NCI-H2196 (cell line): ENCODE measurements around the gene CD4.
A peak's percentile ranks its signal among the peaks of the same experiment; 100 is the strongest.

ENCODE experiments used
- DNase-seq: peaks from one replicate; lab custom pipeline; 2025; ENCODE audit not compliant: unreplicated experiment; lab: John Stamatoyannopoulos, UW

Gene CD4

DNA sequence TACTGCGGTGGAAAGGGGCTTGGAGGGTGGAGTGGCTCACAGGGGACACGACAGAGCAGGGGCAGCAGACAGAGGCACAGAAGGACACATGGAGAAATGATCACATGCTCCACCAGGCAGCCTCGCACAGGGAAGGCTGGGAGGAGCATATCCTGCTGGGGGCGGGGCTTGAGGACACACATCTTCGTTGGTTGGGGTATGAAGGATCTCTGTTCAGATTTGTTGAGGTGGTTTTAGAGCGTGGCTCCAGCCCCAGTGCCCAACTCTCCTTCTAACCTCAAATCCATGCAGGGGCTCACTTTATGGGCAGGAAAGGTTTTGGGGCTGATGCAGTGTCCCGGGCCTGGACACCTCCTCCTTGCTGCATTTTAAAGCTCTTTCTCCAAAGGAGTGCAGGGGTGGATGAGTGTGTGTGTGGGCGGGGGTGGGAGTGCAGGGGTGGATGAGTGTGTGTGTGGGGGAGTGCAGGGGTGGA, 38.1 kb downstream of the CD4 start:
- DNase-seq: peak; percentile 60

DNA sequence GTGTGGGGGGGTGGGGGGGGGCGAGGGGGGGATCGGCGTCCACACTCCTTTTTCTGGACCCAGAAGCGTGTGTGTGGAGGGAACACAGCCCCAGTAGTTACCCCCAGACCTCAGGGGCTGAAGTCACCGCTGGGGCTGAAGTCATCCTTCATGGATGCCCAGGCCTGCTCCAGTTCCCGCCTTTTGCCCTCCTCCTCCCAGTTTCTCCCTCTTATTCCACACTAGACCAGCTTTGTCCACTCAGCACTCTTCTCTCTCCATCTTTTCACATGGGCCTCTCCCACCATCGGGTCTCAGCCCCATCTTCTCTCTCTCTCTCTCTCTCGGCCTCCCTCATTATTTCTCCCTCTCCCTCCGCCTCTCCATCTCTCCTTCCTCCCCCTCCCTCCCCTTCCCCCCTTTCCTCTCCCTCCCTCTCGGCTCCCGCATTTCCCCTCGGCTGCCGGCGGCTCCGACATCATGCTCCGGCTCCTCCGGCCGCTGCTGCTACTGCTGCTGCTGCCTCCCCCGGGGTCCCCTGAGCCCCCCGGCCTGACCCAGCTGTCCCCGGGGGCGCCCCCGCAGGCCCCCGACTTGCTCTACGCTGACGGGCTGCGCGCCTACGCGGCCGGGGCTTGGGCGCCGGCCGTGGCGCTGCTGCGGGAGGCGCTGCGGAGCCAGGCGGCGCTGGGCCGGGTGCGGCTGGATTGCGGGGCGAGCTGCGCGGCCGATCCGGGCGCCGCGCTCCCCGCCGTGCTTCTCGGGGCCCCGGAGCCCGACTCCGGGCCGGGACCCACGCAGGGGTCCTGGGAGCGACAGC, 38.9 kb downstream of the CD4 start, which contains the start of gene P3H3:
Gene P3H3 (plus strand): TSS at position 426 of the 799 bp plus-strand sequence. CDS start 34 bp downstream, at position 460.
- DNase-seq: peak; percentile 41

DNA sequence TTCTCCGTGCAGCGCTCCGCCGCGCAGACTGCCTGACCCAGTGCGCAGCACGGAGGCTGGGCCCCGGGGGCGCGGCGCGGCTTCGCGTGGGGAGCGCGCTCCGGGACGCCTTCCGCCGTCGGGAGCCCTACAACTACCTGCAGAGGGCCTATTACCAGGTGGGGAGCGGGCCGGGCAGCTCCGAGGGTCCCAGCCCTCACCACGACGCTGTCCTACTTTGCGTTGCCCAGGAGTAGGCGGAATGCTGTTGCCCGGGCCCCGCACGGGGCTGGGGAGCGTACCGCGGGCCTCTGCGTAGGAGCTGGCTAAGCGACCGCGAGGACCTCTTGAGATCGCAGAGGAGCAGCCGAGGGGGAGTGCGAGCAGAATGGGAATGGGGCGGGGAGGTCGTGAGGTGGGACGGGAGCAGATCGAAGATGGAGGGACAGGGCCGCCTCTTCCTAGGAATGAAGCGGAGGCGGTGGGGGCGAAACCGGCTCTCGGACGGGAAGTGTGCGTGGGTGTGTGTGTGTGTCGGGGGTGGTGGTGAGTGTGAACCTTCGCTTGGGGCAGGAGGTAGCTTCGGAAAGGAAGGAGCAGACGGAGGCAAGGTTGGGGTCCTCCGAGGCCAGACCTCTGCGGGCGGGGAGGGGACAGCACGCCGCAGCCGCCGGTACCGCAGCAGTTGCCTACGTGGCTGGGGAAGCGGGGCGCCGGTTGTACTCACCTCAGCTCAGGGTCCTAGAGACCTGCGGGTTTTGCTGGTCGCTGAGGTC, 39.6 kb downstream of the CD4 start:
- DNase-seq: peak; percentile 34

DNA sequence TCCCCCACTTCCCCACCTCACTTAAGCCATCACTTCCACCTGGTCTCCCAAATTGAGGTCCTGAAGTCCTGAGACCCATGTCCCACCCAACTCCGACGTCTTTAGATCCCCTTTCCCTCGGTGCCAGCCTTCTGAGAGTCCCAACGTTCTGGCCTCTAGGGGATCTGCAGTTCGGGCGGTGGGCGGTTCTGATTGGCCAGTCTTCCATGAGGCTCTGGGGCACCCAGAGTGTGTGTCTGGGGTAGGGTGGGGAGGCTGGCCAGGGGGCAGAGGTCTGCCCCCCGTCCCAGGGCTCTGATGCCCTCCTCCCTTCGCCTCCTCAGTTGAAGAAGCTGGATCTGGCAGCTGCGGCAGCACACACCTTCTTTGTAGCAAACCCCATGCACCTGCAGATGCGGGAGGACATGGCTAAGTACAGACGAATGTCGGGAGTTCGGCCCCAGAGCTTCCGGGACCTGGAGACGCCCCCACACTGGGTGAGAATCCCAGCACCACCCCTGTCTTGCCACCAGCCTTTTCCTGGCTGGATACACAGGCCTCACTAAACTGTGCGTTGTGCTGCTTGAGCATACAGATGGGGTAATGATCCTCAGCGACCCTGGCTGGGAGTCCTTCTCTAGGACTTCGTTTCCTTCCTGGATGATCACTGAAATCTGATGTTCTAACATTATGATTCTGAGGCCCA, 40.4 kb downstream of the CD4 start:
- DNase-seq: peak; percentile 34

DNA sequence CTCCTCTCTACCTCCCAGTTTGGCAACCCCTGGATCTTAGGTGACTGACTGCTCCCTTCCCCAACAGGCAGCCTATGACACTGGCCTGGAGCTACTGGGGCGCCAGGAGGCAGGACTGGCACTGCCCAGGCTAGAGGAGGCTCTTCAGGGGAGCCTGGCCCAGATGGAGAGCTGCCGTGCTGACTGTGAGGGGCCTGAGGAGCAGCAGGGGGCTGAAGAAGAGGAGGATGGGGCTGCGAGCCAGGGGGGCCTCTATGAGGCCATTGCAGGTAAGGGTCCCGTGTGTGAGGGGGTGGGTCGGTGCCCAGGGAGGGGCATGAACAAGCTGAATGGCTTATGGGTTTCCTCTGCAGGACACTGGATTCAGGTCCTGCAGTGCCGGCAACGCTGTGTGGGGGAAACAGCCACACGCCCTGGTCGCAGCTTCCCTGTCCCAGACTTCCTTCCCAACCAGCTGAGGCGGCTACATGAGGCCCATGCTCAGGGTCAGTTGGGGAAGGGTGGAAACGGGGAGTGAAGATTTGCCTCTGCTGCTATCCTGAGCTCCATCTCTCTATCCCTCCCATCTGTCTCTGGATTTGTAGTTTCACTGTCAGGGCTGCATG, 41.1 kb downstream of the CD4 start:
- DNase-seq: no peak

DNA sequence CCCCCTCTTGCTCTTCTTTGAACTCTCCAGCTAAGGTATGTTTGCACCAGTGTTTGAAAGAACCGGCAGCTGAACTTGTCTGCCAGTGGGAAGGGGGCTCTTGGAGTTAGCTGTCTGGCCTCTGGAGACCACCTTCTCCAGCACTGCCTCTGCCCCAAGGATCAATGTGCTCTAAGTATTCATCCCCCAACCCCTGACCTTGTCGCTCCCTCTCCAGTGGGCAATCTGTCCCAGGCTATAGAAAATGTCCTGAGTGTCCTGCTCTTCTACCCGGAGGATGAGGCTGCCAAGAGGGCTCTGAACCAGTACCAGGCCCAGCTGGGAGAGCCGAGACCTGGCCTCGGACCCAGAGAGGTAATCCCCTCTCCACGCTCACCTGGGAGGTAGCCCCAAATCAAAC, 41.7 kb downstream of the CD4 start:
- DNase-seq: no peak

DNA sequence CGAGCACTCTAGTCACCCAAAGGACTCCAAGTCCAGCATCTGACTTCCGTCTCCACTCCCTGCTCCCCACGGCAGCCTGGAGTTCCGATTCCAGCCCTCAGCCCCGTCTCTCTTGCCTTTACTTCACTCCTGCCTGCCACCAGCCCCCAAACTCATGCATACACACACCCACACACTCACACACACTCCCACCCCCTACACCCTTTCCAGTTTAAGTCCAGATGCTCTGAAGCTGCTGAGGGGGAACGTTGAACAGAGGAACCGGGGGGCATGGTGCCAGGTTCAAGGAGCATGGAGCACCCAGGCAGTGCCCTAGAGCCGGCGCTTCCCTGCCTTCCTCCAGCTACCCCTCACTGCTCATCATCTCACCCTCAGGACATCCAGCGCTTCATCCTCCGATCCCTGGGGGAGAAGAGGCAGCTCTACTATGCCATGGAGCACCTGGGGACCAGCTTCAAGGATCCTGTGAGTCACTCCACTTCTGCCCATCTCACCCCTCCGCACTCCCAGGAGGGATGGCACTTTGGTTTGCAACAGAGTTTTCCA, 42.2 kb downstream of the CD4 start:
- DNase-seq: no peak

DNA sequence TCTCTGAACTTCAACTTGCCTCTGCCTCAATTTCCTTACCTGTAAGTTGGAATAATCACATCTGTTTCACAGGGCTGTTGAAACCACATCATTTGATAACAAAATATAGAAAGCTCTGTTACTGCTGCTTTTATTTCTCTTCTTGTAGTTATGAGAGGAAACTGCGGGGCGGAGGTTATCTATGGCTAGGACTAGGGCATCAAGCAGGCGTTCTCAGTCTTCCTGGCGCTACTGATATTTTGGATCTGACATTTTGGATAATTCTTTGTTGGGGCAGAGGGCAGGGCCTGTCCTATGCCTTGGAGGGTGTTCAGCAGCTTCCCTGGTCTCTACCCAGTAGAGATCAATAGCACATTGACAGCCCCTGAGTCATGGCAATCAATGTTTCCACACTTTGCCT, 42.8 kb downstream of the CD4 start:
- no peak for DNase-seq

DNA sequence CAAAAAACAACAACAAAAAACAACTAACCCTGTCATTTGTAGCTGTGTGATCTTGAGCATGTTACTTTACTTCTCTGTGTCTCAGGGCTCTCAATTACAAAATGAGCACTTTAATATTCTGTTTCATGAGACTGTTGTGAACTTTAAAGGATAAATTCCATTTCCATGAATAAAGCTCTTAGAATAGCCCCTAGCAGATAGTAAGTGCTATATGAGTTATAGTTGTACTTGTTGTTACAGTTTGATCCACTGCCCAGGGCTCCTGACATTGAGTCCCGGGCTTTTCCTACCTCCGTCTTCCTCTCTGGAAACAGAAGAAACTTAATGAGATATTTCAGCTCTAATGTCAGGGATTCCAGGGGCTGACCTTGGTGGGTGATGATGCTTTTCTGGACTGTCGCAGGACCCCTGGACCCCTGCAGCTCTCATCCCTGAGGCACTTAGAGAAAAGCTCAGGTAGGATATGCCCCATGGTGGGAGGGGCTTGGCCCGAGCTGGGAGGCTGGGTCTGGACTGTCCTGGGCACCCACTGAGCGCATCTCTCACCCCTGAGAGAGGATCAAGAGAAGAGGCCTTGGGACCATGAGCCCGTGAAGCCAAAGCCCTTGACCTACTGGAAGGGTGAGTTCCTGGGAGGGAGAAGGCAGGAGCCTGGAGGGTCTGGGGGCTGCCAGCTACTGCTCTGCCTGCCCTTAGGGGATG, 44.0 kb downstream of the CD4 start:
- DNase-seq: no peak

DNA sequence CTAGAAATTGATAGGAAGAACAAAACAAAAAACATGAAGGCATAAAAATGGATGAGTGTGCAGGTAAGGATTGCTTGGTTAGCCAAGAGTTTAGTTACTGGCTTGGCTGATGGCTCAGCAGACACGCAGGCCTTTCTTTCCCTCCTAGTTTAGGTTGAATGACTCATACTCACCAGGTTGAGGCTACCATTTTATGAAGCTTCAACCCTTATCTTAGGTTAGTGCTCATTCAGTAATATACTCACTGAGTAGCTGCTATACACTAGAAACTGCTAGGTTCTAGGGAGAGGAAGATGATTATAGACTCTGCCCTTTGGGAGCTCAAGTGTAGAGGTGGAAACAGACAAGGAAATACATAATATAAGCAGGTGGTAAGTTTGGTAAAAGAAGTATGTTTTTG, 44.9 kb downstream of the CD4 start:
- no peak for DNase-seq

DNA sequence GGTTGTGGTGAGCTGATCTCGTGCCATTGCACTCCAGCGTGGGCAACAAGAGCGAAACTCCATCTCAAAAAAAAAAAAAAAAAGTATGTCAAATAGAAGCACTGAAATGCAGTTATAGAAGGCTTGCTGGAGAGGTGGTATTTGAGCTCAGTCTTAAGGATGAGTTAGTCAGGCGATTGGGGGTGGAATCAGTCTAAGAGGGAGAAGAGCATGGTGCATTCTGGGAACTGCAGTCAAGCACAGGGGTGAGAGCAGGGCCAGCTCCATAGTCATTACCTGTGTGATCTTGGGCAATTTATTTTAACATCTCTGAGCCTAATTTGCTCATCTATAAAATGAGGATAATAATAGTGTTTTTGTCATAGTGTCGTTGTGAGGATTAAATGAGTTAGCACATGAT, 45.5 kb downstream of the CD4 start:
- no peak for DNase-seq

DNA sequence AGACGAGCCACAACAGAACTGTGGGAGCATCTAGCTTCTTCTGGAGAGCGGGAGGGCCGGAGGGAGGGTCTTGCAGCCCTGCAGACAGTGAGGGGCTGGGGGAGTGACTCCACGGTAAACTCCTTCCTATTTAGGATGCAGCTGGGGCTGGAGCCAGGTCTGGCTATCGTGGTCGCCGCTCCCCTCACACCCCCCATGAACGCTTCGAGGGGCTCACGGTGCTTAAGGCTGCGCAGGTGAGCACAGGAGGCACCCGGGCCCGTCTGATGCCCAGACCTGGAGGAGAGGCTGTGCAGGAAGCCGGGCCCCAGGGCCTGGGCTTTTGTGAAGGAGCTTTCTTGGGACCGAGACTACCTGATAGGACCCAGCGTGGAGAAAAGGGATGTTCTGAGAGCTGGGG, 47.5 kb downstream of the CD4 start:
- DNase-seq: no peak

DNA sequence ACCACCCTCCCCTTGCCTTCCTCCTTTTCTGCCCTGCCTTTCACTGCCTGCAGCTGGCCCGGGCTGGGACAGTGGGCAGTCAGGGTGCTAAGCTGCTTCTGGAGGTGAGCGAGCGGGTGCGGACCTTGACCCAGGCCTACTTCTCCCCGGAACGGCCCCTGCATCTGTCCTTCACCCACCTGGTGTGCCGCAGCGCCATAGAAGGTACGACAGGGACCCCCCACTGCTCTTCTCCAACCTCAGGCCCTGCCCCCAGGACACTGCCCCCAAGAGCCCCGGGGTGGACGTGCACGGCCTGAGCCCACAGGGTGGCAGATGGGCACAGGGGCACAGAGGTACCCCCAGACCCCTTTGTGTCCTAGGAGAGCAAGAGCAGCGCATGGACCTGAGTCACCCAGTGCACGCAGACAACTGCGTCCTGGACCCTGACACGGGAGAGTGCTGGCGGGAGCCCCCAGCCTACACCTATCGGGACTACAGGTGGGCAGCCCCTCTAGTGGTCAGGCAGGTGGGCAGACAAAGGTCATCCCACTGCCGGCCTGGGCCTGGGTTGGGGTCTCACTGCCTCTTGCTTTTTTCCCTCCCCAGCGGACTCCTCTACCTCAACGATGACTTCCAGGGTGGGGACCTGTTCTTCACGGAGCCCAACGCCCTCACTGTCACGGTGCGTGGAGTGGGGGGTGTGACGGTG, 48.2 kb downstream of the CD4 start:
- no peak for DNase-seq

DNA sequence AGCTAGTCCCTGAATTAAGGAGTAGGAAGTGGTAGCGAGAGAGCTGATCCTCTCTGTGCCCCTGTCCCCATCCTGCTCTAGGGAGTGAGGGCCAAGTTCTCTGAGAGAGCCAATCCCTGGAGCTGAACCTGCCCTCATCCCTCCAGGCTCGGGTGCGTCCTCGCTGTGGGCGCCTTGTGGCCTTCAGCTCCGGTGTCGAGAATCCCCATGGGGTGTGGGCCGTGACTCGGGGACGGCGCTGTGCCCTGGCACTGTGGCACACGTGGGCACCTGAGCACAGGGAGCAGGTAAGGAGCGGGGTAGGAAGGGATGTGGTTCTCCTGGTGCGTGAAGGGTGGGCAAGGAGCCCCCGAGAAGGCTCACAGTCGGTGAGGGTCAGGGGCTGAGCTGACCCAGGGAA, 49.5 kb downstream of the CD4 start:
- DNase-seq: no peak

DNA sequence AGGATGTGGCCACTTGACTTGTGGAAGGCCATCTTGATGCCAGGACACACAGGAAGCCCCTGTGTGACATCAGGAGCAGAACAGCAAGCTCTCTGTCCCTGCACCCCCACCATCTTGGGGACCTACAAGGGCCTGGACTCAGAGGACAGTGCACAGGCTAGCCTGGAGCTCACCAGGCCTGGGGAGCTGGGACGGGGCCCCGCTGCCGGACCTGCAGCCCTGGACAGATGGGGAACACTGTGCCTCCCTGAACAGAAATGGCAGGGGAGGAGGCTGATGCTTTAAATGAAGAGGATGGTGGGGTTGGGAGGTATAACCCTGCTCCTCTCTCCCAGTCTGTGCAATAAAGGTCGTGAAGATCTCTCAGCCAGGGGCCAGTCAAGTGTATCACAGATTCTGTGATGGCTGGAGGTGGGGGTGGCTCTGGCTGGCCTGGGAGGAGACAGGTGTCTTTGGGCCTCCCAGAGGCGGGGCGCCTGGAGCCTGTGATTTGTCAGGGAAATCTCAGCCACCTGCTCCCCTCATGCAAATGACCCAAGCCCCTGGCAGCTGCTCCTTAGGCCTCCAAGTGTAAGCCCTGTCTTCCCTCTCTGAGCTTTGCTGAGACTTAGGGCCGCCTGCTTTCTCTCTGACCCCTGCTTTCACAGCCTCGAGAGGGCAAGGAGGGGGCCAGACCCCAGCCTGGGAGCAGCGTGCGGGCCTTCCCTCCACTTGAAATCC, 50.3 kb downstream of the CD4 start:
- peak; percentile 41 for DNase-seq

DNA sequence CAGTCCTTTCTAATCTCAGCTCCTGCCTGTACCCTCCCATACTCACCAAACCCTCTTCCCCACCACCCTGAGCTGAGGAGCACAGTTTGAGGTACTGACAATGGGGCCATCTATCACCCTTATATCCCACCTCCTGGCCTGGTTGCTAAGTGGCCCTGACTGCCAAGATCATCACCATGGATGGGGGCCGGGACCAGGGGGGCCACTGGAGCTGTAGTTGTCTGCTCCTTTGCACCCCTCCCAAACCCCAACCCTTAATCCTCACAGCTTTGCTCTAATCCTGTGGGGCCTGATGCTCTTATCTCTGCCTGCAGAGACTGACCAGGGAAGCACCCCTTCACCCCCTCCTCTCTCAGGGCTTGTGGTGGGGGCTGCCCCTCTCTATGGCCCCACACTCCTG, 51.0 kb downstream of the CD4 start:
- DNase-seq: no peak

DNA sequence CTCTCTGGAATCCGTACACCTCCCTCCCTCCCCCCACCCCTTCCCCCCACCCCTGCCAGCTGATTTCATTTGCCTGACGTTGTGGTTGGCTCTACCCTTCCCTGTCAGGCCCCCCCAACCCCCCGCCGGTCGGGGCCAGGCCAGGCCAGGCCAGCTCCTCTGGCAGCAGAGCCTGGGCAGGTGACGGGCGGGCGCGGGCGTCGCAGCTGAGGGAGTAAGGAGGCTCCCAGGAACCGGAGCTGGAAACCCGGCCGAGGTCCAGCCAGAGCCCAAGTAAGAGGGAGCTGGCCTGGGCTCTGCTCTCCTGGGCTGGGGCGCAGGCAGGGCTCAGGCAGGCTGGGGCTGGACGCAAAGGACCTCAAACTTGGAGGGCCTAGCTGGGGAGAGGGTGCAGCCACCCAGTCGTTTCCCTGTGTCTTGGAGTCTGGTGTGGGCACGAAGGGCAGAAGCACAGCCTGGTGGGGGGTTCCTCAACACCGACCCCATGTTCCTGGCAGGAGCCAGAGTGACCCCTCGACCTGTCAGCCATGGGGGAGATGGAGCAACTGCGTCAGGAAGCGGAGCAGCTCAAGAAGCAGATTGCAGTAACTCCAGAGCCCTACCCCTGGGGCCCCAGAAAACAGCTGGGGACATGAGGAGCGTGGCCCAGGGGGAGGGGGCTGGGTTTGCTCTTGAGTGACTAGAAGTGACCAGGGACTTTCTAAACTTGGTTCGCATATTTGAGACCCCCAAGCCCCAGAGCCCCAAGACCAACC, 51.6 kb downstream of the CD4 start, which contains the start of gene GNB3:
Gene GNB3 (plus strand): TSS at position 165 of the 755 bp plus-strand sequence. CDS start 363 bp downstream, at position 528.
- no peak for DNase-seq

DNA sequence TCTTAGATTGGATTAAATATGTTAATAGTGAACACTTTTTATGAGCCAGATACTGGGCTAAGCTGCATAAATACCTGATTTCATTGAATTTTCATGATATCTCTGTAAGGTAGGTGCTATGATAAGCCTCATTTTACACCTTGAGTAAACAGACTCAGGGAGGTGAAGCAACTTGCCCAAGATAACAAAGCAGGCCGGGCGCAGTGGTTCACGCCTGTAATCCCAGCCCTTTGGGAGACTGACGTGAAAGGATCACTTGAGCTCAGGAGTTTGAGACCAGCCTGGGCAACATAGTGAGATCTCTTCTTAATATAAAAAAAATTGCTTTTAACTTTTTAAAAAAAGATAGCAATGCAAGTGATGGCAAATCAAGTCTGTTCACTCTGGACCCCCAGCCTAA, 52.7 kb downstream of the CD4 start:
- no peak for DNase-seq
